ACHN (cell line): ENCODE measurements around the gene CCL21.
A peak's percentile ranks its signal among the peaks of the same experiment; 100 is the strongest.

Experiments used
- DNase-seq: peaks from one replicate; pipeline ENCODE4 v3.0.0-alpha.2; 2015
- in situ Hi-C: cut with HindIII; loops from 2 replicates; pipeline ENCODE4 v1.10.0; 2017; ENCODE audit warnings: low sequenced_read_pairs, low pct_ligation_motif_present, low pct_unique_long_range_greater_than_20kb

Gene CCL21

DNA sequence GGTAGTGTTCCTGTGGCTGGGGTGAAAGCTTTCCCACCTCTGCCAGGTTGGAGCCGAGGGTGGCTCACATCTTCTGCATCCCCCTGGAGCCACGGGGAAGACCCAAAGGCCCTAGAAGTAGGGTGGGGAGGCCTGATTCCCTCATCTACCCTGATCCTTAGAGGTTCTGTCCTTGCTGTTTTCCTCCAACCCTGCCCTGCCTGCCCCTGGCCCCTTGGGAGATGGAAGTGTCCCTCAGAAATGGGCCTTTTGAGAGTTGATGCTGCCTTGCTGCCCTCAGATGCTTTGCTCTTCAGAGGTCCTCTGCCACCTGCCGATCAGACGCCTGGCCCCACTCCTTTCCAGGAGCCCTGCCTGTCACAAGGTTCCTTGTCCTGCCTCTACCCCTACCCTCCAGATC lies 25.1 kb downstream of the CCL21 start:
- in situ Hi-C loops = no loop called here
- DNase-seq = no peak

DNA sequence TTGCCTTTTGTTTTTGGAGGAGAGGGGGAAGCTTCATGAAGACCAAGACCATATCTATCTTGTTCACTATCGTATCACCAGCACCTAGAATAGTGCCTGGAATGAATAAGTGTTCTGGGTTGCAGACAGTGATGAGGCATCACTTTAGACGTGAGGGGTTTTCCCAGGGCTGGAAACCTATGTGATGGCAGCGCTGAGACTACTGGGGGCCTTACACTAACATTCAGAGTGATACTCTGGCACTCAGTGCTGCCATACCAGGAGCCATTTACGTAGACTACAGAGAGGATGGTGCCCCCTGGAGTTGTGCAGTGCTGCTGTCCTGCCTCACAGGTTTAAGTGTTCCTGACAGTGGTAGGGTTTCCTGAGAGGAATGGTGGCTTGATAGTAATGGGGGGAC lies 25.8 kb downstream of the CCL21 start:
- DNase-seq = no peak
- in situ Hi-C loops = no loop called here

- DNase-seq = no peak
- in situ Hi-C loops = no loop called here
Observed at GRCh38 chr9:34675869-34676268, 34.1 kb downstream of the CCL21 start.

DNA sequence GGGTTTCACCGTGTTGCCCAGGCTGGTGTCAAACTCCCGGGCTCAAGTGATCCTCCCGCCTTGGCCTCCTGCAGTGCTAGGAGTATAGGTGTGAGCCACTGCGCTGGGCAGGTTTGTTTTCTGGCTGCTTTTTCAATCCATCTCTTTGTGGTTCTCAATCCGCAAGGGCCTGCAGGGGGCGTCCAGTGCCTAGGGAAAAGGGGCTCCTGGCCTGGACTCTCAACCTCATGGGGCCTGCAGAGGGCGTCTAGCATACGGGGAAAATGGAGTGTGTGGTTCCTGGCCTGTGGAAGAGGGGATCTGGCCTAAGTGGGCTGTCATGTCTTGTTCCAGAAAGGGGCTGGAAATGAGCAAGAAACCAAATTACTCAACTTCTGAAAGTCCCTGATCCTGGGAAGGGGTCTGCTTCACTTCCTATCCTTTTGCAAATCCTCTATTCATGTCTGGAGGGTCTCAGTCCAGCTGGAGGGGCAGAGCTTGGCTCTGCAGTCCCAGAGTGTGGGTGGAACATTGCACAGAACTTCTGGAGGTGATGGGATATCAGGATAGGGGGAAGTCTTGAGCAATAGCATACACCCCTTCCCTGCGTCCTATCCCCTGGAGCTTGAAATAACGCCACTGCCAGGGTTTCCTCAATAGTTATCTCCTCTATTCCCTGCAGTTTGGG lies 34.8 kb downstream of the CCL21 start:
- DNase-seq = peak; percentile 80
- in situ Hi-C loops = no loop called here

DNA sequence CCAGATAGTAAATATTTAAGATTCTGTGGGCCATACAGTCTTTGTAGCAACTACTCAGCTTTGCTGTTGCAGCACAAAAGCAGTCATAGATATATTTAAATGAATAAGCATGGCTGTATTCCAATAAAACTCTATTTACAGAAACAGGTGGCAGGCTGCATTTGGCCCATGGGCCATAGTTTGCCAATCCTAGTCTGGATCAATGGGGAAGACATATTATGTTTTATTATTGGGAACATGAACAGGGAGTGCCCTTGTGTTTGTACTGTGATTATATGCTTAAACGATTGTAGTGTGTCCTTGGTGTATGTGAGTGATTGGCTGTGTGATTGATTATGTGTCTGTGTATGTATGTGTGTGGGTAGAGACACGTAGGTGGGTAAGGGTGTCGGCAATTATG lies 35.5 kb downstream of the CCL21 start:
- no peak for DNase-seq
- in situ Hi-C loops = no loop called here

DNA sequence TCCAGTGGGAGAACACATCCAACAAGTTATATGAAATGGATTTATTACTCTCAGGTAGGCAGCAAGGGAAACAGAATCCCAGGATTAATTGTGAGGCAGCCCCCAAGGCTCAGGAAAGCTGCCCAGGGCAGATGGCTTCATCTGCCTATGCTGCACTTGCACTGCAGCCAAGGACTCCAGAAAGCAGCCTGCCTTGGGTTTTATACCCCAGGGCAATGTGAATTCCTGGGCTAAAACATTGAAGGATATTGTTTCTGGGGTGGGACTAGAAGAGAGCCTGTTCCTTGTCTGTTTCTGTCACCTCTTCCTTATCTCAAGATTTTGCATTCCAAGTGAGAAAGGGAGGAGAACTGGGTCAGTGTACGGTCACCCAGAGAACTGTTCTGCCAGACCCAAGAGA lies 38.6 kb downstream of the CCL21 start:
- in situ Hi-C loops = no loop called here
- no peak for DNase-seq

- in situ Hi-C loops = no loop called here
- DNase-seq = no peak
Observed at GRCh38 chr9:34669809-34670562, 40.0 kb downstream of the CCL21 start.

GRCh38 chr9:34665381-34666250 lies 44.3 kb downstream of the CCL21 start:
- peak; percentile 93 for DNase-seq
- in situ Hi-C loops = no loop called here

GRCh38 chr9:34665067-34665380 lies 44.9 kb downstream of the CCL21 start:
- DNase-seq = no peak
- in situ Hi-C loops = no loop called here

- in situ Hi-C loops = no loop called here
- DNase-seq = peak; percentile 76
Observed at GRCh38 chr9:34664281-34665066, 45.5 kb downstream of the CCL21 start.

GRCh38 chr9:34663303-34663605 lies 46.7 kb downstream of the CCL21 start:
- in situ Hi-C loops = no loop called here
- DNase-seq = no peak

GRCh38 chr9:34662526-34663302 lies 47.2 kb downstream of the CCL21 start, which contains the start of gene CCL27:
CCL27 (minus strand) TSS chr9:34662657; CDS start chr9:34662633, 24 bp downstream.
- in situ Hi-C loops = no loop called here
- no peak for DNase-seq

GRCh38 chr9:34659592-34660253 lies 50.2 kb downstream of the CCL21 start:
- in situ Hi-C loops = no loop called here
- peak; percentile 7 for DNase-seq
